HEK293 (cell line): ENCODE measurements around the gene DPT.

Experiments used
- CTCF ChIA-PET: fragments of 350-600 bp; formaldehyde crosslinking; extraction: SDS; loops from one replicate; lab custom pipeline; 2021; ENCODE audit warnings: antibody characterized with exemption; lab: Yijun Ruan, JAX
- POLR2A ChIA-PET: fragments of 300-600 bp; formaldehyde crosslinking; extraction: SDS; loops from one replicate; lab custom pipeline; 2020; ENCODE audit warnings: antibody characterized with exemption, inconsistent platforms; lab: Yijun Ruan, JAX
- H3K27ac ChIP-seq: fragments of 200-500 bp; sonication (Bioruptor generic); 2 replicates; pipeline ENCODE4 v1.5.1; 2014; ENCODE audit warnings: low read depth, low read length, control low read depth, inconsistent platforms; ENCODE audit errors: extremely low read depth
- H3K36me3 ChIP-seq, 2 experiments: fragments of 200-500 bp in 1 of 2; sonication (Bioruptor generic) in 1 of 2; 1 replicate in 1 of 2; 2 replicates in 1 of 2; pipeline ENCODE4 v1.5.1; 2014 to 2017; ENCODE audit warnings: inconsistent platforms in 2 of 2, low read length in 2 of 2; ENCODE audit not compliant: control insufficient read depth in 2 of 2, insufficient read depth in 1 of 2
- H3K4me1 ChIP-seq: fragments of 200-500 bp; sonication (Bioruptor generic); 2 replicates; pipeline ENCODE4 v1.5.1; 2014; ENCODE audit warnings: mild to moderate bottlenecking, low read length, inconsistent platforms; ENCODE audit not compliant: control insufficient read depth, insufficient read depth
- H3K4me3 ChIP-seq: 2 replicates; pipeline ENCODE4 v1.5.1; 2011; ENCODE audit warnings: low read depth, mild to moderate bottlenecking, control low read depth, low read length, moderate library complexity
- H3K9me3 ChIP-seq: fragments of 200-500 bp; sonication (Bioruptor generic); 2 replicates; pipeline ENCODE4 v1.5.1; 2014; ENCODE audit warnings: low read depth, low read length, inconsistent platforms; ENCODE audit not compliant: control insufficient read depth, insufficient read depth
- BCL11A ChIP-seq: fragments of 450-650 bp; formaldehyde crosslinking; IDR thresholded peaks from 2 replicates; pipeline ENCODE4 v1.5.1; 2016; ENCODE audit warnings: low read depth, missing biosample characterization, missing genetic modification characterization
- GLI4 ChIP-seq: fragments of 450-650 bp; formaldehyde crosslinking; IDR thresholded peaks from 2 replicates; pipeline ENCODE4 v1.5.1; 2016; ENCODE audit warnings: missing biosample characterization, missing genetic modification characterization
- GLIS2 ChIP-seq: fragments of 450-650 bp; formaldehyde crosslinking; IDR thresholded peaks from 2 replicates; pipeline ENCODE4 v1.5.1; 2016; ENCODE audit warnings: missing biosample characterization, missing genetic modification characterization
- OVOL3 ChIP-seq: fragments of 450-650 bp; formaldehyde crosslinking; IDR thresholded peaks from 2 replicates; pipeline ENCODE4 v1.5.1; 2016; ENCODE audit warnings: missing biosample characterization, missing genetic modification characterization
- ZBTB17 ChIP-seq: fragments of 450-650 bp; formaldehyde crosslinking; IDR thresholded peaks from 2 replicates; pipeline ENCODE4 v1.5.1; 2016; ENCODE audit warnings: missing biosample characterization, missing genetic modification characterization
- ZBTB8A ChIP-seq: fragments of 450-650 bp; formaldehyde crosslinking; IDR thresholded peaks from 2 replicates; pipeline ENCODE4 v1.5.1; 2016; ENCODE audit warnings: missing biosample characterization, missing genetic modification characterization
- ZFP69B ChIP-seq: fragments of 450-650 bp; formaldehyde crosslinking; IDR thresholded peaks from 2 replicates; pipeline ENCODE4 v1.5.1; 2016; ENCODE audit warnings: missing biosample characterization, missing genetic modification characterization
- ZNF121 ChIP-seq: fragments of 450-650 bp; formaldehyde crosslinking; IDR thresholded peaks from 2 replicates; pipeline ENCODE4 v1.5.1; 2016; ENCODE audit warnings: missing biosample characterization, missing genetic modification characterization
- ZNF184 ChIP-seq: fragments of 450-650 bp; IDR thresholded peaks from 2 replicates; pipeline ENCODE4 v1.5.1; 2018; ENCODE audit warnings: missing biosample characterization, mild to moderate bottlenecking, missing genetic modification characterization
- ZNF202 ChIP-seq: fragments of 450-650 bp; formaldehyde crosslinking; IDR thresholded peaks from 2 replicates; pipeline ENCODE4 v1.5.1; 2016; ENCODE audit warnings: missing biosample characterization, missing genetic modification characterization, borderline replicate concordance
- ZNF324 ChIP-seq: fragments of 450-650 bp; formaldehyde crosslinking; IDR thresholded peaks from 2 replicates; pipeline ENCODE4 v1.5.1; 2016; ENCODE audit warnings: missing biosample characterization, missing genetic modification characterization
- ZNF335 ChIP-seq: fragments of 450-650 bp; formaldehyde crosslinking; conservative IDR thresholded peaks from 2 replicates; pipeline ENCODE4 v1.5.1; 2016; ENCODE audit warnings: missing biosample characterization, missing genetic modification characterization
- ZNF354C ChIP-seq: fragments of 450-650 bp; formaldehyde crosslinking; IDR thresholded peaks from 2 replicates; pipeline ENCODE4 v1.5.1; 2016; ENCODE audit warnings: missing biosample characterization, missing genetic modification characterization, low read depth, borderline replicate concordance
- ZNF37A ChIP-seq: fragments of 450-650 bp; IDR thresholded peaks from 2 replicates; pipeline ENCODE4 v1.5.1; 2018; ENCODE audit warnings: missing biosample characterization, missing genetic modification characterization
- ZNF423 ChIP-seq: fragments of 450-650 bp; formaldehyde crosslinking; IDR thresholded peaks from 2 replicates; pipeline ENCODE4 v1.5.1; 2016; ENCODE audit warnings: missing biosample characterization, missing genetic modification characterization
- ZNF501 ChIP-seq: fragments of 450-650 bp; formaldehyde crosslinking; IDR thresholded peaks from 2 replicates; pipeline ENCODE4 v1.5.1; 2016; ENCODE audit warnings: missing biosample characterization, missing genetic modification characterization
- ZNF544 ChIP-seq: fragments of 450-650 bp; formaldehyde crosslinking; IDR thresholded peaks from 2 replicates; pipeline ENCODE4 v1.5.0; 2017; ENCODE audit warnings: missing biosample characterization, missing genetic modification characterization
- ZNF561 ChIP-seq: fragments of 450-650 bp; IDR thresholded peaks from 2 replicates; pipeline ENCODE4 v1.5.1; 2018; ENCODE audit warnings: missing biosample characterization, missing genetic modification characterization, borderline replicate concordance
- ZNF621 ChIP-seq: fragments of 450-650 bp; formaldehyde crosslinking; IDR thresholded peaks from 2 replicates; pipeline ENCODE4 v1.5.1; 2017; ENCODE audit warnings: missing biosample characterization, missing genetic modification characterization
- ZNF626 ChIP-seq: fragments of 450-650 bp; sonication (Bioruptor Pico); formaldehyde crosslinking; IDR thresholded peaks from 2 replicates; pipeline ENCODE4 v1.5.1; 2018; ENCODE audit warnings: missing biosample characterization, missing genetic modification characterization, inconsistent platforms
- ZNF629 ChIP-seq: fragments of 450-650 bp; formaldehyde crosslinking; IDR thresholded peaks from 2 replicates; pipeline ENCODE4 v1.5.1; 2017; ENCODE audit warnings: missing biosample characterization, missing genetic modification characterization
- ZNF701 ChIP-seq: fragments of 450-650 bp; formaldehyde crosslinking; IDR thresholded peaks from 2 replicates; pipeline ENCODE4 v1.5.1; 2016; ENCODE audit warnings: missing biosample characterization, missing genetic modification characterization
- ZNF768 ChIP-seq: fragments of 450-650 bp; formaldehyde crosslinking; IDR thresholded peaks from 2 replicates; pipeline ENCODE4 v1.5.1; 2018; ENCODE audit warnings: missing biosample characterization, mild to moderate bottlenecking, missing genetic modification characterization
- ZSCAN23 ChIP-seq: fragments of 450-650 bp; formaldehyde crosslinking; IDR thresholded peaks from 2 replicates; pipeline ENCODE4 v1.5.1; 2016; ENCODE audit warnings: missing biosample characterization, missing genetic modification characterization
- TF ChIP-seq, protein P1 (sequence below): fragments of 450-650 bp; formaldehyde crosslinking; IDR thresholded peaks from 2 replicates; pipeline ENCODE4 v1.5.1; 2016; ENCODE audit warnings: missing biosample characterization, missing genetic modification characterization
- TF ChIP-seq, protein P2 (sequence below): fragments of 450-650 bp; formaldehyde crosslinking; IDR thresholded peaks from 2 replicates; pipeline ENCODE4 v1.5.1; 2017; ENCODE audit warnings: missing biosample characterization, missing genetic modification characterization
- TF ChIP-seq, protein P3 (sequence below): fragments of 450-650 bp; formaldehyde crosslinking; IDR thresholded peaks from 2 replicates; pipeline ENCODE4 v1.5.1; 2017; ENCODE audit warnings: missing biosample characterization, mild to moderate bottlenecking, missing genetic modification characterization, moderate library complexity
- TF ChIP-seq, protein P4 (sequence below): fragments of 450-650 bp; formaldehyde crosslinking; IDR thresholded peaks from 2 replicates; pipeline ENCODE4 v1.5.1; 2016; ENCODE audit warnings: missing biosample characterization, missing genetic modification characterization

Gene DPT

DNA sequence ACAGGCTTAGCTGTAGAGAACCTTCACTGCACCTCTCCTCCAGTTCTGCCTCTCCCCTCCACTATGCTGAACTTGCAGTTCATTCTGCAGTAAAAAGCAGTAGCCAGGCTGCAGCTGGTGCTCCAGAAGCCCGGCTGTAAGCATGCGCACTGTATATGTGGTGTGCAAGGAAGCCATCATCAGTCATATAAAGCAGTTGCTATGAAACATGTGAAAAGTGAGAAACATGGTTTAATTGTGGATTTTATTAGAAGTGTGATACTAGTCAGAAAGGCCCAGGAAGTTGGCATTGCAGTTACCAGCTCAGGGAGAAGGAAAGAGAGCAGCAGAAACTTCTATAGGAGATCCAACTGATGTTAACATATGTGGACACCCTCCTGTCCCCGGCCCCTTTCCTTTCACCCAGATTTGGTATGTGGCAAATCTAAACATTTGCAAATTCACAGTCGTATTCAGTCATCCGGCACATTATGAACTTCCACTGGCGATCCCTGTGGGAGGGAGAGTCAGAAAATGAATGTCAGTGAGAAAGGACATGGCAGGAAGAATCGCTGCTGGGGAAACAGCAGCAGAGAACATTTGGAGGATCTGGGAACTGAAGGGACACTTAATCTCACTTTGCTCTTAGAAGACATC, 32.8 kb downstream of the DPT start:
- CTCF ChIA-PET = interaction anchor here (0.6 to 0.8 kb wide), 2 partner anchors 10 to 714 kb away, joined by 3 to 5 read pairs; no protein-coding TSS in a partner anchor
- Histone ChIP-seq H3K4me3 (no peak overlapping the region), H3K4me1 (no peaks in the 10 kb centered on the region), H3K9me3 (no peaks in the 10 kb centered on the region), H3K36me3 (no peaks in the 10 kb centered on the region), H3K27ac (no peak overlapping the region)
- TF ChIP-seq ZNF501 (tag by site-specific recombination) = no peak
- no peak for TF ChIP-seq ZFP69B (tag by site-specific recombination)
- TF ChIP-seq ZNF202 (tag by site-specific recombination) = no peak
- no peak for TF ChIP-seq ZNF768 (tag by site-specific recombination)
- TF ChIP-seq ZNF544 (tag by site-specific recombination) = no peak
- TF ChIP-seq OVOL3 (tag by site-specific recombination) = no peak
- TF ChIP-seq, protein P1, sequence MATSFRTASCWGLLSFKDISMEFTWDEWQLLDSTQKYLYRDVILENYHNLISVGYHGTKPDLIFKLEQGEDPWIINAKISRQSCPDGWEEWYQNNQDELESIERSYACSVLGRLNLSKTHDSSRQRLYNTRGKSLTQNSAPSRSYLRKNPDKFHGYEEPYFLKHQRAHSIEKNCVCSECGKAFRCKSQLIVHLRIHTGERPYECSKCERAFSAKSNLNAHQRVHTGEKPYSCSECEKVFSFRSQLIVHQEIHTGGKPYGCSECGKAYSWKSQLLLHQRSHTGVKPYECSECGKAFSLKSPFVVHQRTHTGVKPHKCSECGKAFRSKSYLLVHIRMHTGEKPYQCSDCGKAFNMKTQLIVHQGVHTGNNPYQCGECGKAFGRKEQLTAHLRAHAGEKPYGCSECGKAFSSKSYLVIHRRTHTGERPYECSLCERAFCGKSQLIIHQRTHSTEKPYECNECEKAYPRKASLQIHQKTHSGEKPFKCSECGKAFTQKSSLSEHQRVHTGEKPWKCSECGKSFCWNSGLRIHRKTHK (tag by site-specific recombination) = no peak
- TF ChIP-seq ZBTB8A (tag by site-specific recombination) = no peak
- no peak for TF ChIP-seq ZNF324
- POLR2A ChIA-PET = no interaction called here

DNA sequence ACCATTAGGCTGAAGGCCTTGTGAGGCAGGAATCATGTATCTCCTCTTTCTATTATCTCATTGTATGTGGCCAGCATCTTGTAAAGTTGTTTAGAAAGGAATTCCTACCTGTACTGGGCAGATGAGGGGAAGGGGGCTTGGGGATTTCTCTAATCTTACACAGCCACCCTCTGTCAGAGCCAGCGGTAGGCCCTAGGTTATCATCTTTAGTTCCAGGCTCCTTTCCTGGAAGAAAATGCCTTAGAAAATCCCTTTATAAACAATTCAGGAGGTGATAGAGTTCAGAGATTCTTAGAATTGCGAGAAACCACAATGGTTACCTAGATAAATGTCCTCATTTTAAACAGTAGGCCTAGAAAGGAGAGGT, 35.2 kb downstream of the DPT start:
- CTCF ChIA-PET = no interaction called here
- POLR2A ChIA-PET = no interaction called here
- H3K9me3 ChIP-seq = no peaks in the 10 kb centered on the region
- H3K27ac ChIP-seq = no peak overlapping the region
- no peak overlapping the region for H3K4me3 ChIP-seq
- H3K36me3 ChIP-seq = no peaks in the 10 kb centered on the region
- no peaks in the 10 kb centered on the region for H3K4me1 ChIP-seq
- no peak for TF ChIP-seq ZNF423 (tag by site-specific recombination)
- TF ChIP-seq ZNF354C (tag by site-specific recombination) = no peak
- no peak for TF ChIP-seq ZNF629
- no peak for TF ChIP-seq ZBTB17 (tag by site-specific recombination)
- no peak for TF ChIP-seq GLI4 (tag by site-specific recombination)
- no peak for TF ChIP-seq ZNF626 (tag by site-specific recombination)
- TF ChIP-seq BCL11A (tag by site-specific recombination) = no peak
- no peak for TF ChIP-seq ZNF501 (tag by site-specific recombination)
- no peak for TF ChIP-seq ZNF184 (tag by site-specific recombination)
- TF ChIP-seq, protein P2, sequence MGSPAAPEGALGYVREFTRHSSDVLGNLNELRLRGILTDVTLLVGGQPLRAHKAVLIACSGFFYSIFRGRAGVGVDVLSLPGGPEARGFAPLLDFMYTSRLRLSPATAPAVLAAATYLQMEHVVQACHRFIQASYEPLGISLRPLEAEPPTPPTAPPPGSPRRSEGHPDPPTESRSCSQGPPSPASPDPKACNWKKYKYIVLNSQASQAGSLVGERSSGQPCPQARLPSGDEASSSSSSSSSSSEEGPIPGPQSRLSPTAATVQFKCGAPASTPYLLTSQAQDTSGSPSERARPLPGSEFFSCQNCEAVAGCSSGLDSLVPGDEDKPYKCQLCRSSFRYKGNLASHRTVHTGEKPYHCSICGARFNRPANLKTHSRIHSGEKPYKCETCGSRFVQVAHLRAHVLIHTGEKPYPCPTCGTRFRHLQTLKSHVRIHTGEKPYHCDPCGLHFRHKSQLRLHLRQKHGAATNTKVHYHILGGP = no peak
- TF ChIP-seq GLIS2 = no peak
- no peak for TF ChIP-seq ZNF561
- no peak for TF ChIP-seq ZNF37A
- TF ChIP-seq, all 188 proteins: peak for 0

DNA sequence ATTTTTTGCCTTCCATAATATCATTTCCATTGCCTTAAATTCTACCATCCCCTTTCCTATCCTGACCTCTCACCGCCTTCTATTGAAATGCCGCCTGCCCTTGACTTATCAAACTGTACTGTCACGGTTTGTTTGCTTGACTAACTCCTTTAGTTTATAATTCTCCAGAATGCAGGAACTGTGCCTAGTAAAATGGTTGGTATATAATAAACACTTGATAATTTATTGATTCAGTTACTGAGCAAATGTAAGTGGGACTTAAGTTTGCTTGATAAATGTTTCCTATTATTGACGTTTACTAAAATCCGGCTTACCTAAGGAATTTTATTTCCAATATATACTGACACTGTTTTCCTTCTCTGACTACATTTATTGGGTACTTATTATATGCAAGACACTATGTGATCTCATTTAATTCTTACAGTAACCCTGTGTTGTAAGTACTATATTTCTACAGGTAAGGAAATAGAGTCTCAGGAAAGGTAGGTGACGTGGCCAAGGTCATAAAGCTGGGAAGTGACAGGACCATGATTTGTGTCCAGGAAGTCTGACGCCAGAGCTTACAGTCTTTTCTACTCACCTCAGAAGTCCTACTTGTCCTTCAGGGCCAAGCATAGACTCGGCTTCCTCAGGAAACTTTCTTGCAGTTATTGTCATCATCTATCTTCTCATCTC, 35.7 kb downstream of the DPT start:
- ChIA-PET CTCF (no interaction called here), POLR2A (no interaction called here)
- Histone ChIP-seq H3K4me1 (peaks cover 3% of the 10 kb centered on the region; the same call in 1 of the 2 replicates), H3K36me3 (no peaks in the 10 kb centered on the region), H3K27ac (no peak overlapping the region), H3K9me3 (no peaks in the 10 kb centered on the region), H3K4me3 (no peak overlapping the region)
- TF ChIP-seq ZSCAN23 (tag by site-specific recombination) = no peak
- TF ChIP-seq, protein P3, sequence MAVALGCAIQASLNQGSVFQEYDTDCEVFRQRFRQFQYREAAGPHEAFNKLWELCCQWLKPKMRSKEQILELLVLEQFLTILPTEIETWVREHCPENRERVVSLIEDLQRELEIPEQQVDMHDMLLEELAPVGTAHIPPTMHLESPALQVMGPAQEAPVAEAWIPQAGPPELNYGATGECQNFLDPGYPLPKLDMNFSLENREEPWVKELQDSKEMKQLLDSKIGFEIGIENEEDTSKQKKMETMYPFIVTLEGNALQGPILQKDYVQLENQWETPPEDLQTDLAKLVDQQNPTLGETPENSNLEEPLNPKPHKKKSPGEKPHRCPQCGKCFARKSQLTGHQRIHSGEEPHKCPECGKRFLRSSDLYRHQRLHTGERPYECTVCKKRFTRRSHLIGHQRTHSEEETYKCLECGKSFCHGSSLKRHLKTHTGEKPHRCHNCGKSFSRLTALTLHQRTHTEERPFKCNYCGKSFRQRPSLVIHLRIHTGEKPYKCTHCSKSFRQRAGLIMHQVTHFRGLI (tag by site-specific recombination) = no peak
- TF ChIP-seq ZNF621 = no peak
- TF ChIP-seq ZNF121 = no peak
- TF ChIP-seq, protein P4, sequence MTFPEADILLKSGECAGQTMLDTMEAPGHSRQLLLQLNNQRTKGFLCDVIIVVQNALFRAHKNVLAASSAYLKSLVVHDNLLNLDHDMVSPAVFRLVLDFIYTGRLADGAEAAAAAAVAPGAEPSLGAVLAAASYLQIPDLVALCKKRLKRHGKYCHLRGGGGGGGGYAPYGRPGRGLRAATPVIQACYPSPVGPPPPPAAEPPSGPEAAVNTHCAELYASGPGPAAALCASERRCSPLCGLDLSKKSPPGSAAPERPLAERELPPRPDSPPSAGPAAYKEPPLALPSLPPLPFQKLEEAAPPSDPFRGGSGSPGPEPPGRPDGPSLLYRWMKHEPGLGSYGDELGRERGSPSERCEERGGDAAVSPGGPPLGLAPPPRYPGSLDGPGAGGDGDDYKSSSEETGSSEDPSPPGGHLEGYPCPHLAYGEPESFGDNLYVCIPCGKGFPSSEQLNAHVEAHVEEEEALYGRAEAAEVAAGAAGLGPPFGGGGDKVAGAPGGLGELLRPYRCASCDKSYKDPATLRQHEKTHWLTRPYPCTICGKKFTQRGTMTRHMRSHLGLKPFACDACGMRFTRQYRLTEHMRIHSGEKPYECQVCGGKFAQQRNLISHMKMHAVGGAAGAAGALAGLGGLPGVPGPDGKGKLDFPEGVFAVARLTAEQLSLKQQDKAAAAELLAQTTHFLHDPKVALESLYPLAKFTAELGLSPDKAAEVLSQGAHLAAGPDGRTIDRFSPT (tag by site-specific recombination) = no peak
- no peak for TF ChIP-seq ZNF335 (tag by site-specific recombination)
- no peak for TF ChIP-seq ZNF701
